ENCODE measurements around the gene SH3BP5L.

DNA sequence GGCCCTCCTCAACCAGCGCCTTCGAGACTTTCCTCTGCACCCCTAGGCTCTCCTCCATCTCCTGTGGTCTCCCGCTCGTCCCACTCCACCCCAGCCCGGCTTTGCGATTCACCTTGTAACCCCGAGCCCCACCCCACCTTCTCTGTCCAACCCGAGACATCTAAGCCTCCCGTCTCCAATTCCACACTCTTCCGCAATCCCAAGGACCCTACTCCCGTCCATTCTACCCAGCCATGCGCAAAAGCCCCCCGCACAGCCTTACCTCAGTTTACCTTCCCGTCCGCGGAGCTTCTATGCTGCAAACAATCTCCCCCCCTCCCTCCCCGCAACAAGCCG lies 174 bp downstream of the SH3BP5L start:
- TF ChIP-seq GATA3 (IDR thresholded peaks at IDR 0.05; ENCODE audit: low read depth, low read length) (no peak), GATA2 (IDR thresholded peaks at IDR 0.05; ENCODE audit: low read depth, low read length) (no peak)

Measured in SH-SY5Y (cell line).